Testis (tissue), 3 donors: ENCODE data around the gene DCTD. TPM values are rescaled to one million over a fixed set of nuclear protein-coding genes. Genes with fewer than 3 reads are reported as not detected.

ENCODE experiments used
- DNase-seq: peaks from one replicate; pipeline ENCODE4 v3.0.0-alpha.2; 2019
- H3K27ac ChIP-seq, 2 donors: fragments of 200-600 bp; sonication (generic); one replicate each; pipeline ENCODE4 v1.5.1; 2019
- H3K27me3 ChIP-seq: fragments of 200-600 bp; sonication (generic); one replicate; pipeline ENCODE4 v1.5.1; 2019
- H3K36me3 ChIP-seq: fragments of 200-600 bp; sonication (generic); one replicate; pipeline ENCODE4 v1.5.1; 2017; ENCODE audit warnings: low read depth; ENCODE audit errors: missing control alignments
- H3K4me1 ChIP-seq: fragments of 200-600 bp; sonication (generic); one replicate; pipeline ENCODE4 v1.5.1; 2019
- H3K4me3 ChIP-seq, 2 donors: fragments of 200-600 bp; sonication (generic); one replicate each; pipeline ENCODE4 v1.5.1; 2017 to 2019
- H3K9me3 ChIP-seq: fragments of 200-600 bp; sonication (generic); one replicate; pipeline ENCODE4 v1.5.1; 2017
- CTCF ChIP-seq, 3 experiments: fragments of 450-650 bp in 2 of 3; fragments of 200-600 bp in 1 of 3; sonication (generic) in 1 of 3; IDR thresholded peaks; one replicate each; pipeline ENCODE4 v1.5.1; 2016 to 2019; ENCODE audit warnings: antibody characterized with exemption in 3 of 3, mild to moderate bottlenecking in 2 of 3, moderate library complexity in 1 of 3
- POLR2A ChIP-seq: fragments of 450-650 bp; IDR thresholded peaks from one replicate; pipeline ENCODE4 v1.6.1; 2017; ENCODE audit warnings: antibody characterized with exemption, mild to moderate bottlenecking, moderate library complexity
- WGBS, 2 donors: methylation state at CpG; one replicate each; pipeline ENCODE4 v1.1.5; 2018; 5-methylcytosine and 5-hydroxymethylcytosine counted together
- intact Hi-C: fragments of 100-400 bp; cut with DNase I; formaldehyde crosslinking; loops from one replicate; pipeline ENCODE4 v1.15.1; 2023; ENCODE audit warnings: low total_unique reads
- polyA plus RNA-seq: library from polyadenylated mRNA; stranded (reverse); fragments of 350-450 nt; fragmentation: Illumina TruSeq; extraction: RNeasy Lipid Tissue Mini Kit (QIAGEN cat#74804); gene quantifications from one replicate; pipeline ENCODE4 v1.2.3, GENCODE V29; 2014; ENCODE audit warnings: low read depth, low replicate concordance; ENCODE audit not compliant: insufficient read depth
- total RNA-seq, 2 donors: library from RNA; depleted of rRNA; stranded (reverse); fragments of >200 nt; gene quantifications; one replicate each; pipeline ENCODE4 v1.2.3, GENCODE V29; 2016

The DCTD gene
- total and polyA plus RNA-seq, 3 donors from 2014 or later: 41.8 to 56.5 (median 45.6) TPM

GRCh38 chr4:182894681-182895275, 22.4 kb downstream of the DCTD start:
- no peaks in the 10 kb centered on the region for H3K36me3 ChIP-seq
- DNase-seq: no peak

GRCh38 chr4:182893474-182894080, 23.6 kb downstream of the DCTD start:
- no peaks in the 10 kb centered on the region for H3K27me3 ChIP-seq
- DNase-seq: no peak
- H3K9me3 ChIP-seq: no peaks in the 10 kb centered on the region
- H3K36me3 ChIP-seq: no peaks in the 10 kb centered on the region
- no peak overlapping the region for H3K27ac ChIP-seq
- intact Hi-C loops: no loop called here
- TF ChIP-seq CTCF (IDR thresholded peaks at IDR 0.05) (no peak), POLR2A (no peak)
- H3K4me3 ChIP-seq: no peak overlapping the region
- 83 to 89% methylated on average over 17 to 19 of the region's 19 CpGs for WGBS, 2 donors
- no peaks in the 10 kb centered on the region for H3K4me1 ChIP-seq

More at GRCh38 chr4:182894681-182895275, 22.4 kb downstream of the DCTD start:
- intact Hi-C loops: no loop called here
- no peak overlapping the region for H3K4me3 ChIP-seq
- no peak overlapping the region for H3K27ac ChIP-seq
- no peaks in the 10 kb centered on the region for H3K4me1 ChIP-seq
- no peaks in the 10 kb centered on the region for H3K27me3 ChIP-seq
- TF ChIP-seq CTCF (IDR thresholded peaks at IDR 0.05): no peak
- TF ChIP-seq POLR2A: no peak
- no peaks in the 10 kb centered on the region for H3K9me3 ChIP-seq
- WGBS, 2 donors: 95 to 96% methylated on average over 18 of the region's 18 CpGs

- intact Hi-C loops: no loop called here
- no peak for TF ChIP-seq CTCF (IDR thresholded peaks at IDR 0.05)
- TF ChIP-seq POLR2A: no peak
- Histone ChIP-seq H3K9me3 (no peaks in the 10 kb centered on the region), H3K27ac (no peak overlapping the region), H3K27me3 (no peaks in the 10 kb centered on the region), H3K4me1 (no peaks in the 10 kb centered on the region), H3K36me3 (no peaks in the 10 kb centered on the region), H3K4me3 (no peak overlapping the region)
- no peak for DNase-seq
- 88% methylated on average over 6 of the region's 6 CpGs for WGBS, 2 donors
Observed at GRCh38 chr4:182893047-182893446, 24.1 kb downstream of the DCTD start.

GRCh38 chr4:182890202-182890601, 27.0 kb downstream of the DCTD start:
- no peaks in the 10 kb centered on the region for H3K27me3 ChIP-seq
- intact Hi-C loops: no loop called here
- no peaks in the 10 kb centered on the region for H3K36me3 ChIP-seq
- WGBS, 2 donors: 93 to 97% methylated on average over 10 of the region's 10 CpGs
- no peaks in the 10 kb centered on the region for H3K9me3 ChIP-seq
- TF ChIP-seq CTCF (IDR thresholded peaks at IDR 0.05) (no peak), POLR2A (no peak)
- H3K4me3 ChIP-seq: no peak overlapping the region
- no peak for DNase-seq
- no peaks in the 10 kb centered on the region for H3K4me1 ChIP-seq
- no peak overlapping the region for H3K27ac ChIP-seq

- Histone ChIP-seq H3K36me3 (no peaks in the 10 kb centered on the region), H3K27ac (no peak overlapping the region), H3K4me1 (no peaks in the 10 kb centered on the region), H3K4me3 (no peak overlapping the region), H3K9me3 (no peaks in the 10 kb centered on the region), H3K27me3 (no peaks in the 10 kb centered on the region)
- no peak for TF ChIP-seq CTCF (IDR thresholded peaks at IDR 0.05)
- TF ChIP-seq POLR2A: no peak
- no peak for DNase-seq
- WGBS, 2 donors: 69 to 73% methylated on average over 4 of the region's 4 CpGs
- intact Hi-C loops: no loop called here
Observed at GRCh38 chr4:182888891-182889290, 28.3 kb downstream of the DCTD start.
